ENCODE results near the gene HOATZ.

HOATZ gene

DNA sequence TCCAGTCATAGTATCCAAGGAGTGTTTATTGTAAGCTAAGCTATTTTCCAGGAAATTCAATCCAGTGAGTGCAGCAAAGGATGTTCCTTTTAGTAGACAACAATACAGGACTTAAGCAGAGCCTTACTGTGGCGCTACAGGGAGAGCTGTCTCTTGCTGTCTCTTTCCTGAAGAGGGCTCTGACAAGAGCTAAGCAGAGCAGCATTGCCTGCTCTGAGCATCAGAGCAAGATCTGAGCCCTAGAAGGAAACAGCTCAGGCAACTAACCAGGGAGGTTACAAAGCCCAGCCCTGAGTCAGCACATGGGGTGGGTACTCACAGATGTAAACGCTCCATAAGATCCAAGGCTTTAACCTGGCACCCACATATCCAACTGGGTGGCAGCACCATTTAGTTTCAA is 33.9 kb downstream of the HOATZ start:
- H3K4me3 ChIP-seq (ENCODE audit: low read depth, low read length): no peak overlapping the region

DNA sequence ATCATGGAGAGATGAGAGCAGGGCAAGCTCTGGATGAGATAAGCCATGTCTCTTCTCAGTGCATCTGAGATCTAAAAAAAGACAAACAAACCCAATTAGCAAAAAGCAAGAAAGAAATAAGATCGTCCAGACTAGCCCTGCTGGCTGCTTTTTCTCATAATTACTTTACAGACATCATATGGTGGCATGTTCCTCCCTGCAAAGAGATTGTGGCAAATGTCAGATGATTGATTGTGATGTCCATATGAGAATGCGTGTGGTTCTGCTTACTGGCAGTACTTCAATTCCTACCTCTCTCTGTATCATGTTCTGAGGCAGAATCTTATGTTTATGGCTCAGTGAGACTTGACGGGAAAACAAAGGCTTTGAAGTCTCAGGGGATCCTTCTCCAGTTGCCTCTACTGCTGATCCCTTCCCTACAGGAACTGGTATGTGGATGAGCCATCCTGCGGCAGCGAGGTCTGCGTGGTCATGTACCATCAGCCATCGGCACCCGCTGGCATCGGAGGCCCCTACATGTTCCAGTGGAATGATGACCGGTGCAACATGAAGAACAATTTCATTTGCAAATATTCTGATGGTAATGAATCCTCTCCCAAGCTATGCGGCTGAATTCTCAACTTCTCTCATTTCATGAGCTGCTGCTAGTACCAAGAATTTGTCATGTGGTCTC is 34.8 kb downstream of the HOATZ start:
- H3K4me3 ChIP-seq (ENCODE audit: low read depth, low read length): no peak overlapping the region

DNA sequence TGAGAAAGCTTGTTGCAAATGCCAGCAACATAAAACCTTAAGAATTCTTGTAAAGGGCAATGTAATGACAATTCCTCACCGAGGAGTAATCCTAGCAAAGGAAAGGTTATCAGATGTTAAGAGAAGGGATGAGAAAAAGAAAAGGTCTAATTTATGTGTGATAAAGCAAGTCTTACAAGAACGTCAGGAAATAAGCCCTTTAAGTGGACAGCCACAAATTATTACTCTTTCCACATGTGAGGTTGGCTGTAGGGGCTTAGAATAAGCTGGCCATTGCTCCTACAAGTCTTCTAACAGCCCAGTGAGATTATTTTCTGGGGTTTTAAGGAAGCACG is 35.3 kb downstream of the HOATZ start:
- H3K4me3 ChIP-seq (ENCODE audit: low read depth, low read length): no peak overlapping the region

DNA sequence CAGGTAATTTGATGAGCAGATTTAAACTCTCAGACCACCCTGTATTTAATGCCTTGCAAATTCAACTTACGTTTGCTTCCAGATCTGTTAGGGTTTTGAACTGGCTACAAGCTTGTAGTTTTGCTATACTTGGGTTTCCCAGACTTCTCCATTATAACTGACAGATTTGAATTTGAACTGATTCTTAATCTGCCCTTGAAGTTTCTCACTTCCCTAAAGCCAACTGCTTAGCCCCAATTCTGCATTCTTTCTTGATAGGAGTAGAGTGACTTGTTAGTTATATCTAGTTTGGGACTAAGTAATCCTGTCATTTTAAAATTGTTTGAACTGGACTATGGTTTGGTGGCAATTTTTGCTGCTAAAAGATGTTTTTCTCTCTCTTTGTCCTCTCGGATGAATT is 35.7 kb downstream of the HOATZ start:
- H3K4me3 ChIP-seq (ENCODE audit: low read depth, low read length): no peak overlapping the region

DNA sequence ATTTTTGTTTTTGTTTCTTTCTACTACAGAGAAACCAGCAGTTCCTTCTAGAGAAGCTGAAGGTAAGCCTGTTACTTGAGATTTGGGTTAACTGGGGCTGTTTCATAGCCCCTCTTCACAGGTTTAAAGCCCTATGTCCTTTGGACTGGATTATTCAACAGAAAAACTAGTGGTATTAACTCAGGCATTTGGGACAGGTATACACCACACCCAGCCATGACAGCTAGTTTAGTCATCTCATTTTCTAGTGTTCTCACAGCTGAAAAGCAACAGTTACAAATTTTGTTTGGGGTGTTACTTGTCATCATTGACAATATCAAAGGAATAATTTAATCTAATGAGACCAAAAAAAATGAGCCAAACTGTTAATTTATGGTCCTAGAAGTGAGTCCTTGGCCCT is 40.0 kb downstream of the HOATZ start:
- no peak overlapping the region for H3K4me3 ChIP-seq (ENCODE audit: low read depth, low read length)

DNA sequence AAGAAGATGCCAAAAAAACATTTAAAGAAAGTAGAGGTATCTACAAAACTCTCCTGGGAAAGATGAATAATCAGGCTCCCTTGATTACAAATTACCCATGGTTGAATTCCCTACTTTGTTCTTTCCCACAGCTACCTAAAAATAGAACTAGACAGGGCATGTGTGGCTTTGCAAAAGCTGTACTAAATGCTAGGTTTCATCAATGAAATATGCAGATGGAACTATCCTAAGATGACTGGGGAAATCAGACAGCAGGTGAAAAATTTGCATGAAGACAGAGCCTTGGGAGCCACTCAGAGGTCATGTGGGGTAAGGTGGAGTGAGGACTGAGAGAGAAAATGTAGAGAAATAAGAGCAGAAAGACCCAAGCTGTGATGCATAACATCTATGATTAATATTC is 40.7 kb downstream of the HOATZ start:
- no peak overlapping the region for H3K4me3 ChIP-seq (ENCODE audit: low read depth, low read length)

DNA sequence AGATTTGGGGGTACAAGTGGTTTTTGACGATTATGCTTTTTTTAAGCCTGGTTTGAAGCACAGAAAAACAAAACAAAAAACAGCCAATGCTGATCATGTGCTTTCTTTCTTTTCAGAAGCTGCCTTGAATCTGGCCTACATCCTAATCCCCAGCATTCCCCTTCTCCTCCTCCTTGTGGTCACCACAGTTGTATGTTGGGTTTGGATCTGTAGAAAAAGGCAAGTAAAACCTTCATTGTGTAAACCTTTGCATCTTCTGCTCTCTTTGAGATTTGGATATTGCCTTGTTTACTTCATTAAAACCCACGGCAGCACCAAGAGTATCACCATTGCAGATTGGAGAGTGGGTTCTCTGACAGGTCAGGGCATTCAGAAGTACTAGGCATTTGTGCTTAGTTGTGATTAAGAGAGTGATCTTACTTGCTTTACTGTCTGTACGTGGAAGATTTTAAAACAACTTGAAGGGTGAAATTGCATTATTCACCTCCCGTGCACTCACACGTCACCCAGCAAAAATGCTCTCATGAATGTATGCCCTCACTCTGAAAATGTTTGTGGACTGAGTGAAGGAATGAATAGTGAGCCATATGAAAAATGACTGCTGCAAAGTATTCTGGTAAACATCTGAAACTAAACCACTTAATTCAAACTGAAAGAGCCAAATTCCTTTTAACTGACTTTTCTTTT is 43.0 kb downstream of the HOATZ start:
- no peak overlapping the region for H3K4me3 ChIP-seq (ENCODE audit: low read depth, low read length)

DNA sequence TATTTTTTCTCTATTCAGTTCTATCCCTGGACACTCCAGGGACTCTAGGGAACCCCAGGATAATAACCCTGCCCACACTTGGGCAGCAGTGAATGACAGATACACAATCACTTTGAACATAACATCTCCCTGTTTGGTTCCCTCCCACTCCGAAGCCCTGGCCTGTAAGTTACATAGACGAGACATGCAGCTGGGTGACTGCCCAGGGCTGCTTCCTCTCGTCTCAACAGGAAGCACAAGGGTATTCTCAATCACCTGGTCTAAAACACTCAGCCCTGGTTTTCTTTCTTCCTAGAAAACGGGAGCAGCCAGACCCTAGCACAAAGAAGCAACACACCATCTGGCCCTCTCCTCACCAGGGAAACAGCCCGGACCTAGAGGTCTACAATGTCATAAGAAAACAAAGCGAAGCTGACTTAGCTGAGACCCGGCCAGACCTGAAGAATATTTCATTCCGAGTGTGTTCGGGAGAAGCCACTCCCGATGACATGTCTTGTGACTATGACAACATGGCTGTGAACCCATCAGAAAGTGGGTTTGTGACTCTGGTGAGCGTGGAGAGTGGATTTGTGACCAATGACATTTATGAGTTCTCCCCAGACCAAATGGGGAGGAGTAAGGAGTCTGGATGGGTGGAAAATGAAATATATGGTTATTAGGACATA is 45.4 kb downstream of the HOATZ start:
- H3K4me3 ChIP-seq (ENCODE audit: low read depth, low read length): no peak overlapping the region

DNA sequence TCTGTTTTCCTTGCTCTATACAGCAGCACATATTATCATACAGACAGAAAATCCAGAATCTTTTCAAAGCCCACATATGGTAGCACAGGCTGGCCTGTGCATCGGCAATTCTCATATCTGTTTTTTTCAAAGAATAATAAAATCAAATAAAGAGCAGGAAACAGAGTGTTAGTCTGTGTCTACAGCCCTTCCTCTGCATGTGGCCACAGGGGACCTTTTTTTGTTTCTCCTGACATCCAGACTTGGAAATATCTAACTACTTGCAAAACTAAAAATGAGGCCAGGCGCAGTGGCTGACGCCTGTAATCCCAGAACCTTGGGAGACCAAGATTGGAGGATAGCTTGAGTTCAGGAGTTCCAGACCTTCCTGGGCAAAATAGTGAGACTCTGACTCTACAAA is 46.2 kb downstream of the HOATZ start:
- no peak overlapping the region for H3K4me3 ChIP-seq (ENCODE audit: low read depth, low read length)

DNA sequence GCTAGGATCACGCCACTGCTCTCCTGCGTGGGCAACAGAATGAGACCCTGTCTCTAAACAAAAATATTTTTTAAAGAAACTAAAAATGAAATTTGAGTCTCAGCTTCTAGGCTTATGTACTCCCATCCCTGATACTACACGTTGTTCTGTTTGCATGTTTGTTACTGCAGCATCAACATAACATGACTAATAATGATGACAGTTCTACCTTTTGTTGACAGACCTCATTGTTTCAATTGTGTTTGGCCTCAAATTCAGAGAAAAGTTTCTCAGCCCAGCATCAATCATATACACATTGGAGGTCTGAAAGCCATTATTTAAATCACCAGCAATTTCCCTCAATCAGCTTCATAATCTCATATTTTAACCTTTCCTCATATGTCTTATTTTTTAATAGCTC is 46.7 kb downstream of the HOATZ start:
- H3K4me3 ChIP-seq (ENCODE audit: low read depth, low read length): no peak overlapping the region

DNA sequence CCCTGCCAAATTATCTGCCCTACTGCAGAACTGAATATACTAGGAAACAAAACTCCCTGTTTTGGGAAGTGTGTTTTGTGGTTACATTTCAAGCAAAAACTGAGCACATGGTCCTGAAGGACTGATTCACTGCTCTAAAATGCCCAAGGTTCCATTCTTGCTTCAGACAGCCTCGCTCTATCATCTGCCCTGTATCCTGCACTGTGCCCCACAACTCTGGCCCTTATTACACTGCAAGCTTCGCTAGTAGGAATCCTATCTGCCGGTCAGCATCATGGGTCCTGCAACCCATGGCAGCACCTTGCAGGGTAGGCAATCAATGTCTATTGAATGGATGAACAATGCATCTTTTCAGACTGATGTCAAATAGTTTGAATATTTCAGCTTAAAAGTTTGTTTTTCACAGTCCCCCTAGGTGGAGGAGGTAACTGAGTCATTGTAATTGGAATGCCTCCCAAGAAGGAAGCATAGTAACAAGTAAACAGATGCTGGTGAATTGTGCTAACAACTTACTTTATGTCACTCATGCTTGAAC is 47.3 kb downstream of the HOATZ start:
- no peak overlapping the region for H3K4me3 ChIP-seq (ENCODE audit: low read depth, low read length)

DNA sequence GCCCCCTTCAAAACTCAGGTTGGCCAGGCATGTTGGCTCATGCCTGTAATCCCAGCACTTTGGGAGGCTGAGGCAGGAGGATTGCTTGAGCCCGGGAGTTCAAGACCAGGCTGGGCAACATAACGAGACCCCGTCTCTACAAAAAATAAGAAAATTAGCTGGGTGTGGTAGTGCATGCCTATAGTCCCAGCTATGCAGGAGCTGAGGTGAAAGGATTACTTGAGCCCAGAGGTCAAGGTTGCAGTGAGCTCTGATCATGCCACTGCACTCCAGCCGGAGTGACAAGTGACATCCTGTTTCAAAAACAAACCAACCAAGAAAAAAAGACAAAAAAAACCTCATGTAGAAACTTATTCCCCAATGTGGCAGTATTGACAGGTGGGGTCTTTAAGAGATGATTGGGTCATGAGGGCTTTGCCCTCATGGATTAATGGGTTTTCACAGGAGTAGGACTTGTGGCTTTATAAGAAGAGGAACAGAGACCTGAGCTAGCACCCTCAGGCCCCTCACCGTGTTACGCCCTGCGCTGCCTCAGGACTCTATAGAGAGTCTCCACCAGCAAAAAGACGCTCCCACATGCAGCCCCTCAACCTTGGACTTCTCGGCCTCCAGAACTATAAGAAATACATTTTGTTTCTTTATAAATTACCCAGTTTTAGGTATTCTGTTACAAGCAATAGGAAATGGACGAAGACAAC is 48.3 kb downstream of the HOATZ start:
- H3K4me3 ChIP-seq (ENCODE audit: low read depth, low read length): no peak overlapping the region

DNA sequence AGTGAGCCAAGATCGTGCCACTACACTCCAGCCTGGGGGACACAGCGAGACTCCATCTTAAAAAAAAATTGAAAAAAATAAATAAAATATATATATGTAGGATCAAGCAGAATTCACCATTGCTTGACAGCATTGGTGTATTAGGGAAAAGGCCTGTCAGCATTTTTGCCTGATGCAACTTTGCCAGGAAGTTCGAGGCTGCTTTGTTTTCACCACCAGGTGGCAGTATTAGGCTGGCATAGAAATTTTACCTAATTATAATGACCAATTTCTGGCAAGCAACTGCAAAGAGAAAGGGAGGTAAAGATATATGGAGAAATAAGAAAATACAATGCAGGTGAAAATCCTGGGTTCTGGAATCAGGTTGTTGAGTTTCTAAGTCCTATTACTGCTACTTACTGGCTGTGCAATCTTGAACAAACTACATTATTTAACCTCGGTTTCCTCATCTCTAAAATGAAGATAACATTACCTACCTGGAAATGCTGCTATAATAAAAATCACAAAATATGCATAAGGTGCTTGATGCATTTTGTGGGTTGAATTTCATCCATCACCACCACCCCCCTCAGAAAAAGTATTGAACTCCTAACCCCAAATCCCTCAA is 50.6 kb downstream of the HOATZ start:
- no peak overlapping the region for H3K4me3 ChIP-seq (ENCODE audit: low read depth, low read length)

DNA sequence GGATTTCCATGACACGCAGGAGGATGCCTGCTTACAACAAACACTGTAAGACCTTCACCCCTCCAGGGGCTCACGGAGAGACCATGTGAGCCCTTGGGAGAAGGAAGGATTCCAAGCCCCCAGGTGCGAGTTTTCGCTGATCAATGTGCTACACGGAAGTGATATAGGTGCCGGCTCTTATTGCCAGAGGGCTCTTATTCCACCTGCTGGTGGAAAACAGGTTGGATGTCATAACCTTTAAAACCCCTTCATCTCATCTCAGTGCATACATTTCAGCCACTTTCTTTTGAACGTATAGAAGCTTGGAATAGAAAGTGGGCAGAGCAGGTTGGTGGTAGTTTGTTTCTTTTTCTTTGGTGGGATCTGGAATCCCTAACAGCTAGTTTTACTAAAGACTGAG is 51.7 kb downstream of the HOATZ start:
- H3K4me3 ChIP-seq (ENCODE audit: low read depth, low read length): no peak overlapping the region

DNA sequence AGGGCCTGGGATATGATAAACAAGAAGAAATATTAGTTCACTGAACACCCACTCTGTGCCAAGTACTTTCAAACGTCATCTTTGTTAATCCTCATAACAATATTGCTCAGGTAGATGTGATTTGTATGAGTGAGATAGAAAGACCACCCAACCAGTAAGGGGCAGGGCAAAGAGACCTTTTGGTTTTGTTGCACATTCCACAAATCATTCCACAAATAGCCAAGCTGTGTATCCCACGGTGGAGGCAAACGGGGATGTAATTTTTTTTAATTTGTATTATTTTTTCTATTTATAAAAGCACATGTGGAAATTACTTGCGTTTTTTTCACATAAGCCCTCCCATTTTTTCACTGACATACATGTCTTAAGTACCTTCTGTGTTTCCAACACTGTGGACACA is 54.9 kb downstream of the HOATZ start:
- H3K4me3 ChIP-seq (ENCODE audit: low read depth, low read length): no peak overlapping the region

DNA sequence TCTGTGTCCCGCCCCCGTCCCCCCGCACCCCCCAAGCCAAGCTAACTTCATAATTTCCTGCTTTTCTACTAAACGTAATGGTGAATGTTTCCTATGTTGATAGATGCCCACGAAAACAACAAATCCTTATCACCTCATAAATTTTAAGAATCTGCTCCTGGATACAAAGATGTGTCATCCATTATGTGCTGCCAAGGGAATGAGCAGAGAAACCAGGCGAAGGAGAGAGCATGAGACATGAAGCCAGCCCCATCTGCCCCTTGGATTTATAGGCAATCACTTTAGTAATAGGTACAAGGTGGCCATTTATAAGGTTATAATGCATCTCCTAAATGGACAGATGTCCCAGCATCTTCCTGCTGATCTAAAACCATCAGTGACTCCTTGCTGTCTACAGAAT is 56.2 kb downstream of the HOATZ start:
- H3K4me3 ChIP-seq (ENCODE audit: low read depth, low read length): no peak overlapping the region

DNA sequence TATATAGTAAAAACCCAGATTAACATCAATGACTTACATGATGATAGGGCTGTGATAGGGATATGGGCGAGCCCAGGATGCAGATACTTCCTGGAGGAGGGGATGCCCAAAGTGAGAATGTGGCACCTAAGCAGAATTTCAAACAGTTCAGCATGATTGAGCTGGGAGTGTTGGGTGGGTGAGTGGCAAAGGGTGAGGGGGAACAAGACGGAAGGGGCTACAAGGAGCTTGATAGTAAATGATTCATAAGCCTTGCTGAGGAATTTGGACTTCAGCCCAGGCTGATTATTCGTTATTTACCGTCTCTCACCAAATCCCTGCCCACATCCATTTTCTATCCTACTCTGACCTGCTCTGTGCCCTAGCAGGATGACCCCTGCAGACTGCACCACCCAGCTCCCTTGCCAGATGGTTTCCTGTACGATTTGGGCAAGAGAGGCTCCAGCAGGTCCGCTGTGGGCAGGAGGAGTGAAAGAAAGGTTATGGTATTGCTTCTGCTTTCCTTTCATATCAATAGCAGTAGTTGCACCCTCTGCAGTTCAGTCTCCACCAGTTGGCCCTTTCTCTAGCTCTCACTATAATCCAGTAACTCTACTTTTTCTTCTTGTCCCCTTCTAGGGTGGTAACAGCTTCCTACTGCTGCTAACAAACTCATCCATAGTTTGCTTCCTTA is 57.4 kb downstream of the HOATZ start:
- no peak overlapping the region for H3K4me3 ChIP-seq (ENCODE audit: low read depth, low read length)

DNA sequence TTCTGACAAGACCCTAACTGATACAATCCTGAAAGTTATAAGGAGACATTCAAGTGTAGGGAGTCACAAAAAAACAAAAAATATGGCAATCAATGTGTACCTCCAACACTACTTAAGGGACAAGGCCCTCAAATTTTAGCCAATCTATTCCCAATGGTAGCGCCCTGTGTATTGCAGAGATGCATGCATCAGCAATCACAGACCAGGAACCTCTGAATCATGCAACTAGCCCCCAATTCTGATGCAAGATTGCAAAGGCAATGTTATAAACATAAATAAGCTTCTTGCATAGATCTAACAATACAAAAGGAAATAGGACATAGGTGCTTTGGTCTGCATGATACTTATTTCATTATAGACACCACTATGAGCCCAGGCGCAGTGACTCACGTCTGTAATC is 58.0 kb downstream of the HOATZ start:
- no peak overlapping the region for H3K4me3 ChIP-seq (ENCODE audit: low read depth, low read length)

DNA sequence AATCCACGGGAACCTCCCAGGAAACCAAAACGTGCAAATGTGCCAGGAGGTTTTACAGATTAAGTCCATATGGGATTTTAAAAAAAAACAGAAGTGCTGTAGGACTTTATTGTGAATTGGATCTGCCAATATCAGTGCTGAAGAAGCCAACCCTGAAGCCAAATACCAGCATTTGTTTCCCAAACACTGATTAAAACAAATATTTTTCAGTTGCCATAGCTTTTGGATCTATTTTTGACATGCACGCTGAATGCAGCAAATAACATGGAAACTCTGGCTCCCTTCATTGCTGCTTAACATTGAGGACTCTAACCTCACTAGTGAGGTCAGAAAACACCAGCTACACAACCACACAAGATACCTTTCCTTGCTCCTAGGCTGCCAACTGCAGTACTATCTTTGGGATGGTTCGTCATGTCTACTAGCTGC is 59.3 kb downstream of the HOATZ start:
- no peak overlapping the region for H3K4me3 ChIP-seq (ENCODE audit: low read depth, low read length)

DNA sequence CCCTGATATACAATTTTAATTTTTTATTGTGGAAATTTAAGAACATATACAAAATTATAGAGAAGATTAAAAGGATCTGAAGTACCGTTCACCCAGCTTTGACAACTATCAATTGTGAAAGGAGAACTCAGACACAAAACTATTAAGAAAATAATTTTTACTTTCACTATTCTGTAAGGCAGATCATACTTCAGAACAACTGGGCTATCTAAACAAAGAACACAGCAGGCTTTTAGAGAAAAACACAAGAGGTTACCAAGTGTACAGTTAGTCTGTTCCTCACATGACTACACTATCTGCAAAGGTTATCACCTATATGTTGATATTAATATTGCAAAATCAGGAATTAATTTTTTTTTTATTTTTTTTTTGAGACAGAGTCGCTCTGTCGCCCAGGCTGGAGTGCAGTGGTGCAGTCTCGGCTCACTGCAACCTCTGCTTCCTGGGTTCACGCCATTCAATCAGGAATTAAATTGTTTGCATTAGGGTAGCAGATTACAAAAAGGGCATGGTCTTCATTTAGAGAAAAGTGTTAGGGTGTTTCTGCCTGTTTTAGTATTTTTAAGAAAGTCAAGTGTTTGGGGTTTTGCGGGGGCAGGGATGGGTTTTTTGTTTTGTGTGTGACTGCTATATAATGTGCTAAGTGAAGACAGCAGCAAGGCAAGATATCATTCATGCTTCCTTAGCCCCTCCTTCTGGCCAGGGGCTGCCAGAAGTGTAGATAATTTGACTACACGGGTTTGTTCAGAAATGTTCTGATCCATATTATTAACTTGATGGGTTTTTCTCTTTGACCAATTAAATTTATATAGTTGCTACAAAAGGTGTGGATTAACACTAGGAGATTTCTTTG is 60.0 kb downstream of the HOATZ start:
- H3K4me3 ChIP-seq (ENCODE audit: low read depth, low read length): no peak overlapping the region

All from iPS-11a (cell line).